Measurements from ENCODE around the gene CHIT1.

GRCh38 chr1:203168991-203169390 is 60.5 kb downstream of the CHIT1 start:
- TF ChIP-seq POLR2A (IDR thresholded peaks at IDR 0.05) = no peak
- no peak for TF ChIP-seq CTCF (IDR thresholded peaks at IDR 0.05)
- TF ChIP-seq POLR2AphosphoS5 (IDR thresholded peaks at IDR 0.05) = no peak
- no peak for TF ChIP-seq EP300 (IDR thresholded peaks at IDR 0.05)
